Muscle layer of colon (tissue), 2 donors: Measurements from ENCODE around the gene EXOSC5.
"Not testable (repeated sequence)": the region's sequence is repeated elsewhere in the genome, so short reads cannot be mapped to it uniquely, and the experiment has no call there.

ENCODE experiments used
- H3K27ac ChIP-seq: one replicate; pipeline ENCODE4 v1.7.0; 2013; ENCODE audit warnings: low read depth, mild to moderate bottlenecking, low read length, moderate library complexity
- H3K27me3 ChIP-seq, 2 donors: one replicate each; pipeline ENCODE4 v1.7.0; 2013; ENCODE audit warnings: low read length in 2 of 2, mild to moderate bottlenecking in 2 of 2; ENCODE audit not compliant: insufficient read depth in 2 of 2, control insufficient read depth in 1 of 2
- H3K36me3 ChIP-seq: one replicate; pipeline ENCODE4 v1.7.0; 2013; ENCODE audit warnings: mild to moderate bottlenecking, low read length; ENCODE audit not compliant: insufficient read depth
- H3K4me1 ChIP-seq: one replicate; pipeline ENCODE4 v1.7.0; 2013; ENCODE audit warnings: mild to moderate bottlenecking, low read length; ENCODE audit not compliant: insufficient read depth
- H3K4me3 ChIP-seq, 2 donors: one replicate each; pipeline ENCODE4 v1.7.0; 2013; ENCODE audit warnings: low read length in 2 of 2, low read depth in 1 of 2, mild to moderate bottlenecking in 1 of 2, moderate library complexity in 1 of 2
- H3K9ac ChIP-seq: one replicate; pipeline ENCODE4 v1.7.0; 2013; ENCODE audit warnings: low read length
- H3K9me3 ChIP-seq: one replicate; pipeline ENCODE4 v1.7.0; 2013; ENCODE audit warnings: mild to moderate bottlenecking, low read length
- donor health status: abdominal sarcoma.
- donor health status: Adenocarcinoma of cecum.

EXOSC5 gene

GRCh38 chr19:41351339-41352245, 45.6 kb downstream of the EXOSC5 start:
- H3K4me3 ChIP-seq, result peak overlapping the region; percentile 67 to 85
- H3K27me3 ChIP-seq, result no peaks in the 10 kb centered on the region
- no peaks in the 10 kb centered on the region for H3K9me3 ChIP-seq
- H3K36me3 ChIP-seq, result peaks cover 4% of the 10 kb centered on the region
- peaks cover 19% of the 10 kb centered on the region for H3K4me1 ChIP-seq
- H3K9ac ChIP-seq, result peak overlapping the region; percentile 34
- H3K27ac ChIP-seq, result peak overlapping the region; percentile 65

DNA sequence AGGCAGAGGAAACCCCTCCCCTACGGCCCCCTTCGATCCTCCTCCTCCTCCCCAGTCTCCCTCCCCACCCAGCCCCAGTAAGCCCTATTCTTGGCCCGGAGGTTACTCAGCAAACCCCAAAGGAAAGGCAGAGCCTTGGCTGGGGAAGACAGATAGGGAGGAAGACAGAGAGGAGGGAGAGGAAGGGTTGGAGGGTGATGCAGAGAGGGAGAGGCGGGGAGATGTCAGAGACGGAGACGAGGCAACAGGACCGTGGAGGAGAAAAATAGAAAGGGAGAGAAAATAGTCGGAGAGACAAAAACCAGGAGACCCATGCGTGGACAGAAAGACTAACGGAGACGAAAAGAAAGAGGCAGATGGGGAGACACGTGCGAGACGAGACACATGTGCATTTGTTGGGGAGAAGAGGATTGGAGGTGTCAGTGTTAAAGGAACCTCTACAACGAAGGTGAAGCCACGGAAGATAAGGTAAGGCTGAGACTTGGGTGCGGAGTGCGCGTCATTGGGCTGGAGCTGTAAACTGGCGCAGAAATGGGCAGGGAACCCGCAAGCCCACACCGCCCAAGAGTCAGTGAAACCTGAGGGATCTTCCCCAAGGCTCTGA, 46.3 kb downstream of the EXOSC5 start:
- peak overlapping the region; percentile 34 for H3K9ac ChIP-seq
- H3K27ac ChIP-seq, result peak overlapping the region; percentile 19
- H3K4me3 ChIP-seq, result peak overlapping the region; percentile 67 to 85
- H3K36me3 ChIP-seq, result peaks cover 4% of the 10 kb centered on the region
- peaks cover 19% of the 10 kb centered on the region for H3K4me1 ChIP-seq
- H3K27me3 ChIP-seq, result no peaks in the 10 kb centered on the region
- H3K9me3 ChIP-seq, result no peaks in the 10 kb centered on the region

- not testable (repeated sequence) for H3K27ac ChIP-seq, H3K4me3 ChIP-seq, H3K27me3 ChIP-seq, H3K4me1 ChIP-seq, H3K9me3 ChIP-seq, H3K9ac ChIP-seq
- H3K36me3 ChIP-seq, result peaks cover 16% of the 10 kb centered on the region
Observed at GRCh38 chr19:41346916-41347315, 50.2 kb downstream of the EXOSC5 start.

DNA sequence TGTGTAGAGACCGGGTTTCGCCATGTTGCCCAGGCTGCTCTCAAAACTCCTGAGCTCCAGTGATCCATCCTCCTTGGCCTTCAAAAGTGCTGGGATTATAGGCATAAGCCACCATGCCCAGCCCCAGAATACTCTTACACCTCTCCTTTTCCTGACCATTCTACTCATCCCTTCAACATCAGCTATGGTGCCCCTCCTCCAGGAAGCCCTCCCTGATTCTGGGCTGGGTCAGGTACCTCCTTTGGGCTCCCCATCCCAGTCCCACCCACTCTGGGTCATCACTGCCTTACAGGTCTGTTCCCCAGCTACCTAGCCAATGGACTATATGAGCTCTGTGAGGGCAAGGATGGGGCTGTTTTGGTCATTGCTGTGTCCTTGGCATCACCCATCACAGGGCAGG, 53.0 kb downstream of the EXOSC5 start:
- no peaks in the 10 kb centered on the region for H3K27me3 ChIP-seq
- H3K9me3 ChIP-seq, result no peaks in the 10 kb centered on the region
- peaks cover 28% of the 10 kb centered on the region for H3K36me3 ChIP-seq
- no peak overlapping the region for H3K4me3 ChIP-seq
- H3K9ac ChIP-seq, result no peak overlapping the region
- H3K27ac ChIP-seq, result no peak overlapping the region
- H3K4me1 ChIP-seq, result no peaks in the 10 kb centered on the region

DNA sequence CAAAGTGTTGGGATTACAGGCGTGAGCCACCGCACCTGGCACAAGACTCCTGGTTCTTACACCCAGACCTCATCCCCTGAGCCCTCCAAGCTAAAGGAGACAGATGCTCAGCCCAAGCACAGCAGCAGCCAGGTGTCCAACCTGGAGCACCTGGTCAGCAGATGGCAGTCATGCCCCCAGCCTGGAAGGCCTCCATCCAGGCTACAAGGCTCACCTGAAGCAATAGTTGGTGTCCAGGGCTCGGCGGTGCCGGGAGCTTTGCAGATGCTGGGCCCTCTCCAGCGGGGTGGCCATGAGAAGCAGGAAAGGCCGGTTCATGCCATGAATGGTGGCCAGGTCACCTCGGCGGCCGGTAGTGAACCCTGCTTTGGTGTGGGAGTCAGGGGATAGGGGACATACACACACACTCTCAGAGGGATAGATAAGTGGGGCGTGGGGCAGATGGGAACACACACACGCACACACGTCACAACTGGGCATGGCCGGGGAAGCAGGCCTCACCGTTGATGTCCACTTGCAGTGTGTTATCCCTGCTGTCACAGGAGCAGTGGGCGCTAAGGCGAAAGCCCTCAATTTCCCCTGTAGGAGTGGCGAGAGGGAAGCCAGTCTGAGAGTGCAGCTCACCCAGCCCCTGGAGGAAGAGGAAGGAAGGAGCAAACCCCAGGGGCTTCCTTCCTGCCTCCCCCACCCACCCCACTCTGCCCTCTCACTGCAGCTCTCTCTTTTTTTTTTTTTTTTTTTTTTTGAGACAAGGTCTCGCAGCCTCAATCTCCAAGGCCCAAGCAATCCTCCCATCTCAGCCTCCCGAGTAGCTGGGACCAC, 55.3 kb downstream of the EXOSC5 start:
- Histone ChIP-seq H3K4me1 (no peaks in the 10 kb centered on the region), H3K9me3 (no peaks in the 10 kb centered on the region), H3K27me3 (no peaks in the 10 kb centered on the region), H3K4me3 (no peak overlapping the region), H3K36me3 (peaks cover 30% of the 10 kb centered on the region), H3K27ac (no peak overlapping the region), H3K9ac (no peak overlapping the region)

DNA sequence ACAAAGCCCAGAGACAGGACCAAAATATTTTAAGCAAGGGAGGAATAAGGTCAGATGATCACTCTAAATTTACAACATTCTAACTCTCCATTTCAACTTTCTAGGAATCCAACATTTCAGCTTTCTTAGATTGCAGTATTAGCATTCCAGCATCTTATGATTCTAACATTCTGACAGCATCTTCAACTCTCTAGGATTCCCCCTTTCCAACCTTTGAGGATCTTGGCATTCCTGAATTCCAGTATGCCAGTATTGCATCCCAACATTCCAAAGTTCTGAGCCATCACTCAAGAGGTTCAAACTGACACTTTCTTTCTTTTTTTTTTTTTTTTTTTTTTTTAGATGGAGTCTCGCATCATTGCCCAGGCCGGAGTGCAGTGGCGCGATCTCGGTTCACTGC, 57.2 kb downstream of the EXOSC5 start:
- H3K9me3 ChIP-seq, result no peaks in the 10 kb centered on the region
- no peaks in the 10 kb centered on the region for H3K27me3 ChIP-seq
- H3K4me3 ChIP-seq, result no peak overlapping the region
- H3K27ac ChIP-seq, result no peak overlapping the region
- H3K9ac ChIP-seq, result no peak overlapping the region
- H3K4me1 ChIP-seq, result no peaks in the 10 kb centered on the region
- H3K36me3 ChIP-seq, result peaks cover 30% of the 10 kb centered on the region
